HS-5 (cell line): ENCODE results near the gene MEI1.
"Not testable (repeated sequence)": the region's sequence is repeated elsewhere in the genome, so short reads cannot be mapped to it uniquely, and the experiment has no call there.

Source experiments
- DNase-seq: peaks from one replicate; pipeline ENCODE4 v3.0.0-alpha.2; 2012; ENCODE audit warnings: low read depth

The MEI1 gene

DNA sequence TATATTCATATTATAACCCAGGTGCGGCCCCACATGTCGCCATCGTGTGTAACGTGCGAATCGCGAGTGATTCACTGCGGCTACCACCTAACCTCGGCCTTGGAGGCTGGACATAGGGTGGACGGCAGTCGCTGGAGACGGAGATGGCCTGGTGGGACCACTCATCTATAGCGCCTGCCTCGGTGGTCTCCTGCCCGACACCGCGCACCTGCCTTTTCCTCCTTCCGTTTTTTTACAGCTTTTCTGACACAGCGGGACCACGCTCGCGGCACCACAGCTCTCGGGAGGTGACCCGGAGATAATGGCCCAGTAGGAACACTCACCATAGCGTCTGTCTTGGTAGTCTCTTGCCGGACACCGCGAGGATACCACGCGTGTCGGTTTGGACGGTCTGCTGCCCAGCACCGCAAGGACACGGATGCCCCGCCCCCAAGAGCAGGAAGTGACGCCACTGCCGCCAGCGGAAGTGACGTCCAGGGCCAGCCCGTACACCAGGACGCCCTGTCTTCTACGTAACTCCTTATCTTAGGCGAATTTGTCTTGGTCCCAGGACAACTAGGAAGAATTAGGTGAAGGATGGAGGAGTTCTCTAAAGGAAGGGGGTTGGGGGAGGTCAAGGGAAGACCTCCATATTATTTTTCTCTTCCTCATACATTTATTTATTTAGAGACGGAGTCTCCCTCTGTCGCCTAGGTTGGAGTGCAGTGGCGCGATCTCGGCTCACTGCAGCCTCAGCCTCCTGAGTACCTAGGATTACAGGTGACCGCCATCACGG is 17.1 kb upstream of the MEI1 start:
- DNase-seq = peak; percentile 52

DNA sequence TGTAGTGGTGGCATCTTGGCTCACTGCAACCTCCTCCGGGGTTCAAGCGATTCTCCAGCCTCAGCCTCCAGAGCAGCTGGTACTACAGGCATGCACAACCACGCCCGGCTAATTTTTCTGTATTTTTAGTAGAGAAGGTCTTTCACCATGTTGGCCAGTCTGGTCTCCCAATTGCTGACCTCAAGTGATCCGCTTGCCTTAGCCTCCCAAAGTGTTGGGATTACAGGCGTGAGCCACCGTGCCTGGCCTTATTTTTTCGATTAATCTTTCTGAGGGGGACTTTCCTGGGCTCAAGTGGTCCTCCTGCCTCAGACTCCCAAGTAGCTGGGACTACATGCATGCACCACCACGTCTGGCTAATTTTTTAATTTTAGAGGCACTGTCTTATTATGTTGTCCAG is 16.3 kb upstream of the MEI1 start:
- no peak for DNase-seq

DNA sequence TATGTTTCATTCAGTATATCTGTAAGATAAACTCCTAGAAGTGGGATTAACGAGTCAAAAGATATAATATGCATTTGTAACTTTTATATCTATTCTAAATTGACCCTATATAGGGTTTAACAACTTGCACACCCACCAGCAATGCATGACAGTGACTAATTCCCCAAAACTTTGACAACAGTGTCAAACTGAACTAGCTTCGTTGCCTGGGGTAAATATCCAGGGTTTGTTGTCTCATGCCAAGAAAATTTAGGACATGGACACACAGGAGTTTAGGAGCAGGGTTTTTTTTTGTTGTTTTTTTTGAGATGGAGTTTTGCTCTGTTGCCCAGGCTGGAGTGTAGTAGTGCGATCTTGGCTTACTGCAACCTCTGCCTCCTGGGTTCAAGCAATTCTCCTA is 15.7 kb upstream of the MEI1 start:
- no peak for DNase-seq

DNA sequence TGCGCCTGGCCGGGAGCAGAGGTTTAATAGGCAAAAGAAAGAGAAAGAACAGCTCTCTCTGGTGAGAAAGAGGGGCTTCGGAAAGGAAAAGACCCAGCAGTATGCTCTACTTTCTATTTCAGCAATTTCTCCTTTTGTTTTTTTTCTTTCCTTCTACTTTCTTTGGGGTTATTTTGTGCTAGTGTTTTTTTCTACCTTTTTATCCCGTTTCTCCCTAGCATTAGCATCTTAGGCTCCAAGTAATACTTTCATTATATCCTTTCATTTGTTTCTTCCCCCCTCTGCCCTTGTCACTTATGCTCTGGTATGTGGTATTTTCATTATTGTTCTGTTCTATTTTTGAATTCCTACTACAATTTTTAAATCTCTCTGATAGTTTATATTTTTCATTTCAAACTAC is 15.1 kb upstream of the MEI1 start:
- DNase-seq = no peak

DNA sequence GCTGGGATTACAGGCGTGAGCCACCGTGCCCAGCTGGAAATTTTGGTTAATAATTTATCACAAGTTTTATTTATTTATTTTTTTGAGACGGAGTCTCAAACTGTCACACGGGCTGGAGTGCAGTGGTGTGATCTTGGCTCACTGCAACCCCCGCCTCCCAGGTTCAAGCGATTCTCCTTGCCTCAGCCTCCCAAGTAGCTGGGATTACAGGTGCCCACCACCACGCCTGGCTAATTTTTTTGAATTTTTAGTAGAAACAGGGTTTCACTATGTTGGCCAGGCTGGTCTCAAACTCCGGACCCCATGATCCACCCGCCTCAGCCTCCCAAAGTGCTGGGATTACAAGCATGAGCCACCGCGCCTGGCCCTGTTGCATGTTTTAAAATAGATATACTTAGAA is 12.4 kb upstream of the MEI1 start:
- not testable (repeated sequence) for DNase-seq

DNA sequence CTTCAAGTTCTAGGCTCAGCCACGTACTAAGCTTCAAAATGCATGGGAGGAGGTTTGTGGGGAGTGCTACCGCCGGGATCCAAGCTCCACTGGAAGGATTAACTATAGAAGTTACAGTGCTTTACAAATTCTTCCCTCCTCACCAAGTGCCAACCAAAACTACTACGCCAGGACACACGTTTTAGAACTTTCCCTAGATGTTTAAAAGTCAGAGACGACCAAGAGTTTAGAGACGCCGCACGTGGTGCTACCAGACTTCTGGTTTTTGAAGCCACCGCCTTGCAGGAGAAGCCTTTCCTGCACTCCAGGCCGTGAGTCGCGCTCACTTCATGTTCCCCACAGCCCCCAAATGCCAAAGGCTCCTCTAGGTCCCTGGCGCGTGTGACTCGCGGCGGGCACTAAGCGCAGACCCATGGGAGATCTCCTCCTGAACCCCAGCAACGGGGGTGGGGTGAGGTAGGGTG is 11.4 kb upstream of the MEI1 start:
- DNase-seq = no peak

DNA sequence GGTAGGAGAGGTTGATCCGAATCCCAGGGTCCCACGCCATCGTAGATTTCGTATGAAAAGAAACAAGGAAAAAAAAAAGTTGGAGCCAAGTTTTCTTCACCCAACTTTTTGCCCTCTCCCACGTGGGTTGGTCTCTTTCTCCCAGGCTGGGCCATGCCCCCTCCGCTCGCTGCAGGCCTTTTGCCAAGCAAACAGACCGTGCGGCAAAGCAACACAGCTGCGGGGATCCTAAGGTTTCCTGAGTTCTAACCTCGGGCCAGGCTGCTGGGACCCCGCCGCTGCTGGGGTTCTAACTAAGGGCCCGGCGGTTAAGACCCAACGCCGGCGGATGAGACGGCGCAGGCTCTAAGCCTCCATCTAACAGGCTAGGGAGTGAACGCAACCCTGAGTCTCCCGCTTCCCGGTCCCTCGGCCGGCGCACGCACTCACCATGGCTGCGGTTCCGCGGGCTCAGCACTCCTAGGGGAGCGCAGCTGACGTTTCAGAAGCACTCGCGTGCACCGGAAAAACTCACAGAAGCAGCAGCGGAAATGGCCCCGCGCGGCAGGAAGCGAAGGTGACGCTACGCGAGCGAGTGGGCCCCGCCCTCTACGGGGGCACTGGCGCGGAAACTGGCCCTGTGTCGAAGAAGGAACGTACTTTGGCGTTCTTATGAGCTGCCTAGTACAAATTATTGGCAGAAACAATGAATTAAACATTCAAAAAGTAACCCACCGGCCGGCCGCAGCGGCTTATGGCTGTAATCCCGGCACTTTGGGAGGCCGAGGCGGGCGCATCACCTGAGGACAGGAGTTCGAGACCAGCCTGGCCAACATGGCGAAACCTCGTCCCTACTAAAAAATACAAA is 10.7 kb upstream of the MEI1 start, which contains the start of gene SNU13:
Gene SNU13 (minus strand): TSS at position 503 of the 847 bp plus-strand sequence. CDS start 71 bp downstream, at position 432.
- peak; percentile 69 for DNase-seq

DNA sequence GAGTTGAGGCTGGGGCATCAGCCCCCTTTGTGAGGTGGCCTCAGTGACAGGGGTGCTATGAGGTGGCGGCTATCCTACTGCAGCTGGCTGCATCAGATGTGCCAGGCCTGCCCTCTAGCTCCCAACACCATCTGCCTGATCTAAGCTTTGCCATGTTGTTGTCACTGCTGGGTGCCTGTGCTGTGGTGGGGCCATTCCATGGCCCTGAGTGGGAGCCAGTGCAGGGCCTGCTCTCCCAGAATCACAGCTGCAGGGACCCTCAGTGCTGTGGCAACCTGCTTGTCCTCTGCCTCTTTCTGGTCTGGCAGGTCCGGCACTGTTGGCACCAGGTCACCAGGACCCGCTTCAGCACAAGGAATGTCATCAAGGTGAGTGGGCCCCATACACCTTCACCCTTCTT is 8.8 kb upstream of the MEI1 start:
- no peak for DNase-seq

DNA sequence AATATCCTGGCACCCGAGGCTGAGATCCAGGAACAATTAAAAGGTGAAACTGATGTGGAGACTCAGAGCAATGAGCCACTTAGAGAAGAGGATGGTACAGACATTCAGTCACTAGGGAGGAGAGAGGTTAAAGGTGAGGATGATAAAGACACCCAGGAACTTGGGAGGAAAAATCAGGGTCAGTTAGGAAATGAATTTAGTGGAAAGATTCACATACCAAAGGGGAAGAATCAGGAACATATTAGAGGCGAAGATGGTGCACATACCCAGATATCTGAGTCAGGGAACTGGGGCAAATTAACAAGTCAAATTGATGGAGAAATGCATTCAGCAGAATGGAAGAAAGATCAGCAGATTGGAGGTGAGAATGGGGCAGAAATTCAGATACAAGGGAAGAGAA is 4.1 kb upstream of the MEI1 start:
- DNase-seq = no peak

DNA sequence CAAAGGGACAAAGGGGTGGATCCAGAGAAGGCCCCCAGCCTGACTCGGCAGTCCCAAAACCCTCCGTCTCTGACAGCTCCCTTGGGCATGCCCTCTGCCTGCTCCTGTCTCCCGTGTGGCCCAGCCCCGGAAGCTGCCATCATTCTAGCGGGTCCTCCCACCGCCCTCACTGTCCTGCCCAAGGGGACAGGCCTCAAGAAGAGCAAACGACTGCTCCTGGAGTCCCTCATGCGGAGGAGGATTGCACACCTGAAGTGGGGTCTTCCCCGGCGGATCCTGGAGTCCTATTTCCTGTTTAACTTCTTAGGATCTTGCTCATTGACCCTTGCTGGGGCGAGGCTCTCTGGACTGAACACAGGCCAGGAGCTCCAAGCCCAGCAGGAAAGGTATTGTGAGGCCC is 2.6 kb upstream of the MEI1 start:
- DNase-seq = no peak

DNA sequence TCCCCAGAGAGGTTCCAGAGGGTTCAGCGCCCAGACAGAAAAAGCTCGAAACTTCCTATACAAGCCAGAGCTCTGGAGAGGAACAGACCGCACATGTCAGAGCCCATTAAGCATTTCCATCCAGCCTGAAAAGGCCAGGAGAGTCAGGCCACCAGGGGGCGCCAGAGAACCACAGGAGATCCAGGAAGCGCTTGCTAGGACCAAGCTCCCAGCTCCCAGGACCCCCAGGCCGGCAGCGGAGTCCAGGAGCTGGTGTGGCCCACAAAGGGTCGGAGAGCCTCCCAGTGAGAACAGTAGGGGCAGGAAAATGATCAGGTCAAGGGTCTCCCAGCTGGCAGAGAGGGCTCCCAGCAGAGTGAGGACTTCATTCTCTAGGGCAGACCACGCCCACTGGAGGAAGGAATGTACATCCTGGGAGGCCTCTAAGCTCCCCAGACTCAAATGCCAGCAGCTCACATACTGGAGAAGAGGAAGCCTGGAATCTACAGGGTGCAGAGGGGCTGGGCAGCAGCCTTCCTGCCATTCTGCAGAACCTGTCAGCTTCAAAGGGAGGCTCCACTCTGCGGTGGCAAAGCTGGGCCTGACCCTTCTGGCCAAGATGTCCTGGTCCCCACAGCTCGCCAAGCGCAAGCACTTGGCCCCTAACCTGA is 2.1 kb upstream of the MEI1 start:
- peak; percentile 69 for DNase-seq

DNA sequence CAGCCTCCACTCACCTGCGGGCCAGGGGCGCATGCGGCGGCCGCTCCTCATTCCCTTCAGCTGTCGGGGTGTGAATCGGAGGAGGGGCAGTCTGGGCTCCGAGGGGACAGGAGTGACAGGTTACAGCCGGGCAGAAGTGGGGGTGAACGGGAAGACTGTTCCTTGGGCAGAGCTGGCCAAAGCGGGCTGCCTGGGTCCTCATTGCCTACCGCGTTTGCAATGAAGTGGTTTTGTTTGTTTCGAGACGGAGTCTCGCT is 733 bp downstream of the MEI1 start:
- no peak for DNase-seq

DNA sequence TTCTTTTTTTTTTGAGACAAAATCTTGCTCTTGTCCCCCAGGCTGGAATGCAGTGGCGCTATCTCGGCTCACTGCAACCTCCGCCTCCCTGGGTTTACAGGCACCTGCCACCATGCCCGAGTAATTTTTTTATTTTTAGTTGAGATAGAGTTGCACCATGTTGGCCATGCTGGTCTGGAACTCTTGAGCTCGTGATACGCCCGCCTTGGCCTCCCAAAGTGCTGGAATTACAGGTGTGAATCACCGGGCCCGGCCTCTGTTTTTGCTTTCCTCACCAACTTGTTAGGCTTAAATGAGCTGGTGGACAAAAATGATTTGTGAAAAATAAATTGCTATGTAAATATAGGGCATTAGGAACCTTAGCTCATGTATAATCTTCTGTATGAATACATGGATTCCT is 3.5 kb downstream of the MEI1 start:
- no peak for DNase-seq

DNA sequence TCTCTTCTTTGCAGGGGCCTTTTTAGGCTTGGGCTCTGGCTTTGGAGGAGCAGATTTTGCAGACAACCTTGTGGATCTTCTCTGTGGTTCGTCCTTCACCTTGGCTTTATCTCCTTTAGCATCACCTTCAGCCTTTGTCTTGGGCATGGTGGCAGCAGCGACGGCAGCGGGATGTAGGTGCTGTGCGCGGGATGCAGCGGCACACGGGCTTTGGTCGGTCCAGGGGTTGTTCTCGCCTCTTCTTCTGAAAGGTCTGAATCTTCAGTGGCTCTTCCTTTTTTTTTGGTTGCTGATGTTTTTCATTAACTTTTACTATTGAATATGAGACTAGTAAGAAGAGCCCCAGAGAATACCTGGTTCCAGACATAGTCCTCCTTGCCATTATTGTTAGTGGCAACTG is 10.0 kb downstream of the MEI1 start:
- DNase-seq = no peak

DNA sequence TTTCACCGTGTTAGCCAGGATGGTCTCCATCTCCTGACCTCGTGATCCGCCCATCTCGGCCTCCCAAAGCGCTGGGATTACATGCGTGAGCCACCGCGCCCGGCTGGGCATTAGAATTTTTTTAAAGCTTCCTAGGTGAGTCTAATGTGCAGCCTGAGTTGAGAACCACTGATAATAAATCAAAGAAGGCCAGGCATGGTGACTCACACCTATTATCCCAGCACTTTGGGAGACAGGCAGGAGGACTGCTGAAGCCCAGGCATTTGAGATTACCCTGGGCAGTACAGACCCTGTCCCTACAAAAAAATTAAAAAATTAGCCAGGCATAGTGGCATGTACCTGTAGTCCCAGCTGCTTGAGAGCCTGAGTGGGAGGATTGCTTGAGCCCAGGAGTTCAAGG is 13.7 kb downstream of the MEI1 start:
- no peak for DNase-seq

DNA sequence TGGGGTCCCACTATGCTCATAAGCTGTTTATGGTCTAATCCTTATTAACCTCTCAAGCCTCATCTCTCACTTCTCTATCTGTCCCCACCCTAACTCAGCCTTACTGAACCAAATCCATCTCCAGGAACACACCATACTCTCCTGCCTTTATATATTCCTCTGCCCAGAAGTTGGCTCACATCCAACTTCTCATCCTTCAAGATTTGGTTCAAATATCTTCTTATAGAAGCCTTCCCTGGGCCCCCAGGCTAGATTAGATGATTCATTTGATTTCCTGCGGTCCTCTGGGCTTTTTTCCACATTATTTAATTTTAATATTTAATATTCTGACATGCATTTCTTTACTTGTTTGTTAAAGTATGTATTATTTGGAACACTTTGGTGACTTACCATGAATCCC is 23.2 kb downstream of the MEI1 start:
- DNase-seq = no peak

DNA sequence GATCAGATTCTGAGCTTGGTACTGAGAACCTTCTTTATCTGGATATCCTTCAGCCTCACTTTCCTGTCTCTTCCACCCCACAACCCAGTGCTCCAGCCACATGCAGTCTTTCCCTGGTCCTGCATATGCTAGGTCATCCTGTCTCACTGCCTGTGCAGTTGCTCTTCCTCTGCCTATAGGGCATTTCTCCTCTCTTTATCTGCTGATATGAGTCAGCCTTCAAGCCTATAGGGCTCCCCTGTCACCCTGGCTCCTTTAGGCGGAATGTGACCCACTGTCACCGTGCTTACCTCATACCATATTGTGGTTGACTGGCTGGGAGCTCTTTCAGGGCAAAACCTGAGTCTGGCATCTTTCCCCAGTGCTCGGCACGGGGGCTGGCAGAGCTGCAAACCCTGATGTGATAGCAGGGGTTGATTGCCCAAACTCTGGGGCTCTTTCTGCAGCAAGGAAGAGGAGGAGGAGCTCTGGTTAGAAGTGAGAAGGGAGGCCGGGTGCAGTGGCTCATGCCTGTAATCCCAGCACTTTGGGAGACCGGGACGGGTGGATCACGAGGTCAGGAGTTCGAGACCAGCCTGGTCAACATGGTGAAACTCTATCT is 26.3 kb downstream of the MEI1 start:
- peak; percentile 8 for DNase-seq

DNA sequence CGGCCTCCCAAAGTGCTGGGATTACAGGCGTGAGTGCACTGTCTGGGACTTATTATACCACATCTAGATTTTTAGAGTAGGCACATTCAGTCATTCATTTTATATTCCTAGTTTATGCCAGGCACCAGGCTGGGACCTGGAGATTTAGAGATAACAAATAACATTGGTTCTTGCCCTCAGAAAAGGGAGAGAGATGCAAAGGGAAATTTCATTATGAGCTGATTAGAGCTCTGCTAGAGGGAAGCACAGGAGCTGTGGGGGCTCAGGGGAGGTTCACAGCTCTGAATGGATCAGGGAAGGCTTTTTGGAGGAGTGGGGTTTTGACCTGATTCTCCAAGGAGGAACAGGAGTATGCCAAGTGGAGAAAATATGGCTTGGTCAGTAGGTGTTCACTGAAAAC is 32.3 kb downstream of the MEI1 start:
- no peak for DNase-seq

DNA sequence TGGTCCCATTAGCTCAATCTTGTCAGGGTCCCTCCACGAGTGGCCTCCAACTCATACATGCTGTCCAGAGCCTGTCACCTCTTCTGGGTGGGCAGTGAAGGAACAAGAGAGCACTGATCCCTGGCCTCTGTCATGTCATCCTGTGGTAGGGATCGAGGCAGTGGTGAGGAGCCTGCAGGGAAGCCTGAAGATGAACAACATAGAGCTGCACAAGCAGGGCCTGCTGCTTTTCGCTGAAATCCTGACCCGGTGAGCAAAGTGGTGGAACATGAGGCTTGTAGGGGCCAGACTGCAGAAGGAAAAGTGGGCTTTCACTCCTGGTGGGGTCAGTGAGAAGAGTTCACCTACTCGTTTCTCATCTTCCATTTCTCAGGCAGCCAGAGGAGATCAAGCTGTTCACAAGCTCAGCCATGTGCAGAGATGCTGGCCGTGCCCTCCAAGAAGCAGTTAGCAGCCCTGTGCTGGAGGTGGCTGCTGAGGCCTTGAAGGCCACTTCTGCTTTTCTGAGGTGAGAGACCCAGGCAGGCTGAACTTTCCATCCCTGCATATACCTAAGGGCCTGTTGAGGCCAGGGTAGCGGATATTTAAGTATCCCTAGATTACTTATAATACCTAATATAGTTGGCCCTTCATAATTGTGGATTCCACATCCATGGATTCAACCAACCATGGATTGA is 32.9 kb downstream of the MEI1 start:
- no peak for DNase-seq

DNA sequence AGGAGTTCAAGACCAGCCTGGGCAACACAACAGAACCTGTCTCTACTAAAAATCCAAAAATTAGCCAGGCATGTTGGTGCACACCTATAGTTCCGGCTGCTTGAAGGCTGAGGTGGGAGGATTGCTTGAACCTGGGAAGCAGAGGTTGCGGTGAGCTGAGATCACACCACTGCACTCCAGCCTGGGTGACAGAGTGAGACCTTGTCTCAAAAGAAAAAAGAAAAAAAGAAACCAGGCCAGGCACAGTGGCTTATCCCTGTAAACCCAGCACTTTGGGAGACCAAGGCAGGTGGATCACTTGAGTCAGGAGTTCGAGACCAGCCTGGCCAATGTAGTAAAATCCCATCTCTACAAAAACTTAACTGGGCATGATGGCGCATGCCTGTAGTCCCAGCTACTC is 33.9 kb downstream of the MEI1 start:
- not testable (repeated sequence) for DNase-seq

DNA sequence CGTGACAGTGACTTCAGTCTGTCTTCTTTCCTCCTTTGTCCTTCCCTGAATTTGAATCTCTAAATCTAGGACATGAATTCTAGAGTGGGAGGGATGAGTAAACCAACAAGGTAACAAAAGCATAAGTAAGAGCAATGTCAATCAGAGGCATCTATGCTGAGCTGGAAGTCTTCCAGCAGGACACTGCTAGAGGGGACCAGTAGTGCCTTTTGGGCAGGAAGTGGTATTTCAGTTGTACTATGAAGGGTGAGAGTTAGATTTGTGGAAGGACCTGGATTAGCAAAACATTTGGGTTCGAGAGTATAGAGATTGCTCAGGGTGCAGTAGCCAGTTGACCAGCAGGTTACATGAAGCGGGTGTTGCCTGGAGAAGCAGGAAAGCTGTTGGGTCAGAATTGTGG is 40.3 kb downstream of the MEI1 start:
- DNase-seq = no peak

DNA sequence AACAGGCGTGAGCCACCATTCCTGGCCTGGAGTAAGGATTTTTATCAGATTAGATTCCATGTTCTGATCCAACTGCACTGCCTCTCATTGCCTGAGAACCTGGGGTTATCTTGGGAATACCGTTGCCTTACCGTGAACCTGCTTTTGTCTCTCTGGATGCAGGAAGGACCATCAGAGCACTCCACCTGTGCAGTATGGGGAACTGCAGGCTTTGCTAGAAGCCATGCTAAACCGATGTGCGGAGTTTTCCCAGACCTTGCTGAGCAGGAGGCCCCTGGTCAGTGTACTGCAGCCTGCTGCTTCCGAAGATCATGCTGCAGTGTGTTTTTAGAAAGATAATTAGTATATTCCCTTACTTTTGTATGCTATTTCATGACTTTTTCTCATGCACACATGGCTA is 43.6 kb downstream of the MEI1 start:
- no peak for DNase-seq
